Frontal cortex (tissue), 4 donors: ENCODE measurements around the gene CDCA7L. TPM values are rescaled to one million over a fixed set of nuclear protein-coding genes. Genes with fewer than 3 reads are reported as not detected.
"Not testable (repeated sequence)": the region's sequence is repeated elsewhere in the genome, so short reads cannot be mapped to it uniquely, and the experiment has no call there.

Experiments used
- DNase-seq, 2 donors: peaks; one replicate each; pipeline ENCODE4 v3.0.0; 2012; ENCODE audit warnings: low spot score in 2 of 2
- FAIRE-seq: peaks from 2 replicates; lab custom pipeline; 2012; peaks lifted over from hg19 to GRCh38; lab: Jason Lieb, UNC
- total RNA-seq: library from RNA; depleted of rRNA; stranded (reverse); fragments of >200 nt; gene quantifications from one replicate; pipeline ENCODE4 v1.2.3, GENCODE V29; 2014
- donor health status: control.
- donor health status: control.
- donor health status: control.

The CDCA7L gene
- total RNA-seq, 1 donor from 2014 or later: 31.4 TPM

GRCh38 chr7:21912931-21913780, 32.5 kb downstream of the CDCA7L start:
- FAIRE-seq: no peak
- DNase-seq: no peak

GRCh38 chr7:21912305-21912704, 33.4 kb downstream of the CDCA7L start:
- FAIRE-seq (no peak), DNase-seq (no peak)

- DNase-seq (no peak), FAIRE-seq (no peak)
Observed at GRCh38 chr7:21911341-21911875, 34.3 kb downstream of the CDCA7L start.

- DNase-seq (no peak), FAIRE-seq (no peak)
Observed at GRCh38 chr7:21910253-21910652, 35.4 kb downstream of the CDCA7L start.

- FAIRE-seq (no peak), DNase-seq (no peak)
Observed at GRCh38 chr7:21908746-21909145, 37.0 kb downstream of the CDCA7L start.

GRCh38 chr7:21903020-21903786, 42.5 kb downstream of the CDCA7L start:
- FAIRE-seq: no peak
- DNase-seq: no peak

- FAIRE-seq (no peak), DNase-seq (no peak)
Observed at GRCh38 chr7:21902240-21902639, 43.5 kb downstream of the CDCA7L start.

- no peak for DNase-seq
- no peak for FAIRE-seq
Observed at GRCh38 chr7:21898265-21898930, 47.3 kb downstream of the CDCA7L start.

GRCh38 chr7:21893401-21893800, 52.3 kb downstream of the CDCA7L start:
- no peak for DNase-seq

GRCh38 chr7:21891291-21891690, 54.4 kb downstream of the CDCA7L start:
- DNase-seq (no peak), FAIRE-seq (no peak)

More at GRCh38 chr7:21893401-21893800, 52.3 kb downstream of the CDCA7L start:
- FAIRE-seq: no peak

- DNase-seq (no peak), FAIRE-seq (no peak)
Observed at GRCh38 chr7:21887779-21888178, 57.9 kb downstream of the CDCA7L start.

GRCh38 chr7:21887353-21887752, 58.3 kb downstream of the CDCA7L start:
- FAIRE-seq (no peak), DNase-seq (no peak)

GRCh38 chr7:21886396-21886795, 59.3 kb downstream of the CDCA7L start:
- DNase-seq (no peak), FAIRE-seq (no peak)

- no peak for FAIRE-seq
Observed at GRCh38 chr7:21884496-21884895, 61.2 kb downstream of the CDCA7L start.

GRCh38 chr7:21883501-21883900, 62.2 kb downstream of the CDCA7L start:
- DNase-seq, FAIRE-seq: not testable (repeated sequence)

More at GRCh38 chr7:21884496-21884895, 61.2 kb downstream of the CDCA7L start:
- DNase-seq: no peak

GRCh38 chr7:21883069-21883468, 62.6 kb downstream of the CDCA7L start:
- DNase-seq (no peak), FAIRE-seq (no peak)

- DNase-seq (no peak), FAIRE-seq (no peak)
Observed at GRCh38 chr7:21869785-21870402, 75.8 kb downstream of the CDCA7L start.

- DNase-seq (no peak), FAIRE-seq (no peak)
Observed at GRCh38 chr7:21868576-21868850, 77.2 kb downstream of the CDCA7L start.

- no peak for DNase-seq
- no peak for FAIRE-seq
Observed at GRCh38 chr7:21867816-21868575, 77.7 kb downstream of the CDCA7L start.
